K562 (cell line): ENCODE data around the gene SFPQ. TPM values are rescaled to one million over a fixed set of nuclear protein-coding genes. Genes with fewer than 3 reads are reported as not detected.
A peak's percentile ranks its signal among the peaks of the same experiment; 100 is the strongest.

Experiments
- DNMT1 ChIP-seq: fragments of 450-650 bp; IDR thresholded peaks from 2 replicates; pipeline ENCODE4 v1.6.1; 2016; ENCODE audit warnings: antibody characterized with exemption, mild to moderate bottlenecking
- DPF2 ChIP-seq: fragments of 450-650 bp; IDR thresholded peaks from 2 replicates; pipeline ENCODE4 v1.6.1; 2016
- ESRRB ChIP-seq: fragments of 250-450 bp; sonication (Bioruptor Pico); IDR thresholded peaks from 2 replicates; pipeline ENCODE4 v1.5.0; 2020; ENCODE audit warnings: mild to moderate bottlenecking, moderate library complexity, borderline replicate concordance
- GTF2A2 ChIP-seq: IDR thresholded peaks from 2 replicates; pipeline ENCODE4 v1.6.1; 2016; ENCODE audit warnings: mild to moderate bottlenecking, missing genetic modification characterization, missing compliant biosample characterization
- LEF1 ChIP-seq: fragments of 450-650 bp; IDR thresholded peaks from 2 replicates; pipeline ENCODE4 v1.6.1; 2016; ENCODE audit warnings: mild to moderate bottlenecking
- PHTF2 ChIP-seq: fragments of 250-450 bp; sonication (Bioruptor Pico); IDR thresholded peaks from 2 replicates; pipeline ENCODE4 v1.5.0; 2021; ENCODE audit warnings: mild to moderate bottlenecking
- RAD51 ChIP-seq: fragments of 450-650 bp; IDR thresholded peaks from 2 replicates; pipeline ENCODE4 v1.7.1; 2016; ENCODE audit warnings: low read depth, mild to moderate bottlenecking, borderline replicate concordance
- REST ChIP-seq, 2 experiments: fragments of 450-650 bp; formaldehyde crosslinking in 1 of 2; IDR thresholded peaks; 2 replicates each; pipeline versions ENCODE4 v1.4.0 to v1.6.1; 2014 to 2020; ENCODE audit warnings: mild to moderate bottlenecking in 2 of 2, borderline replicate concordance in 1 of 2, low read depth in 1 of 2
- TSHZ1 ChIP-seq: fragments of 250-450 bp; sonication (Bioruptor Pico); IDR thresholded peaks from 2 replicates; pipeline ENCODE4 v1.4.0; 2020; ENCODE audit warnings: mild to moderate bottlenecking, moderate library complexity
- ZNF408 ChIP-seq: fragments of 250-450 bp; sonication (Bioruptor Pico); IDR thresholded peaks from 2 replicates; pipeline ENCODE4 v1.4.0; 2020; ENCODE audit warnings: low read depth, mild to moderate bottlenecking, moderate library complexity
- ZNF551 ChIP-seq: fragments of 250-450 bp; sonication (Bioruptor Pico); IDR thresholded peaks from 2 replicates; pipeline ENCODE4 v1.5.0; 2021; ENCODE audit warnings: mild to moderate bottlenecking, moderate library complexity
- ZNF584 ChIP-seq: fragments of 200-800 bp; sonication (Bioruptor generic); IDR thresholded peaks from 2 replicates; pipeline ENCODE4 v1.6.1; 2016; ENCODE audit warnings: low read depth, mild to moderate bottlenecking, missing genetic modification characterization, missing compliant biosample characterization
- ZNF639 ChIP-seq, 2 experiments: fragments of 200-800 bp in 1 of 2; sonication (Bioruptor generic) in 1 of 2; sonication (generic) in 1 of 2; formaldehyde crosslinking in 1 of 2; IDR thresholded peaks in 1 of 2; conservative IDR thresholded peaks in 1 of 2; 2 replicates each; pipeline versions ENCODE4 v1.5.0 to v1.6.1; 2016 to 2020; ENCODE audit warnings: missing compliant biosample characterization in 1 of 2, missing genetic modification characterization in 1 of 2, missing genetic modification reagents in 1 of 2
- polyA plus RNA-seq, 8 experiments: library from polyadenylated mRNA; depleted of rRNA in 4 of 8; stranded (reverse) in 5 of 8; unstranded in 3 of 8; fragments of >200 nt; fragmentation: Nextera tagmentation in 2 of 8; fragmentation: Illumina TruSeq in 1 of 8; extraction: Ambion mirVana in 2 of 8; extraction: Trizol in 1 of 8; gene quantifications; 2 replicates each; pipeline versions ENCODE4 v1.2.1 to v1.2.3, GENCODE V29; 2011 to 2014; ENCODE audit warnings: inconsistent platforms in 1 of 8, missing spikeins in 1 of 8
- total RNA-seq, 7 experiments: library from RNA; depleted of rRNA in 6 of 7; stranded (reverse); fragments of >200 nt in 6 of 7; fragmentation: Illumina TruSeq in 2 of 7; extraction: Trizol in 2 of 7; gene quantifications; 2 replicates each; pipeline versions ENCODE4 v1.2.1 to v1.2.3, GENCODE V29; 2011 to 2021; ENCODE audit warnings: low replicate concordance in 1 of 7

Gene SFPQ
- total and polyA plus RNA-seq, 9 of the 15 experiments (the other 6 are each of a cell fraction or from before 2014, with no cell fraction given), result 69.7 to 562 (median 399) TPM

GRCh38 chr1:35136780-35137179 is 56.2 kb downstream of the SFPQ start (continued):
- TF ChIP-seq GTF2A2 (tag) (no peak), ZNF584 (CRISPR knock-in tag) (no peak), LEF1 (peak; percentile 66; the same call in 1 of the 2 replicates), PHTF2 (CRISPR knock-in tag) (peak; percentile 59; the same call in 1 of the 2 replicates), RAD51 (no peak), TSHZ1 (CRISPR knock-in tag) (no peak), DPF2 (peak; percentile 96), DNMT1 (no peak), ESRRB (CRISPR knock-in tag) (no peak), REST (IDR thresholded peaks at IDR 0.05; ENCODE audit: borderline replicate concordance) (no peak), REST (CRISPR knock-in tag; IDR thresholded peaks at IDR 0.05; ENCODE audit: low read depth) (no peak), ZNF408 (no peak), ZNF639 (CRISPR knock-in tag; conservative IDR thresholded peaks at IDR 0.05 in 1 of 2, IDR thresholded peaks at IDR 0.05 in 1 of 2) (no peak), ZNF551 (no peak)
